Mesenchymal stem cell (in vitro differentiated cells and primary cell): ENCODE measurements around the gene CCND1.

Experiments used
- DNase-seq: peaks from one replicate; pipeline ENCODE4 v3.0.0-alpha.2; 2013
- H2AFZ ChIP-seq: one replicate; pipeline ENCODE4 v1.6.1; 2013; ENCODE audit warnings: low read depth, mild to moderate bottlenecking, control low read depth, inconsistent platforms, low read length, moderate library complexity
- H2AK5ac ChIP-seq: 2 replicates; pipeline ENCODE4 v1.6.1; 2013; ENCODE audit warnings: low read length, moderate library complexity, mild to moderate bottlenecking, inconsistent platforms; ENCODE audit not compliant: severe bottlenecking
- H2BK120ac ChIP-seq: one replicate; pipeline ENCODE4 v1.6.1; 2013; ENCODE audit warnings: low read depth, mild to moderate bottlenecking, inconsistent platforms, low read length, moderate library complexity
- H2BK12ac ChIP-seq, 2 experiments: one replicate each; pipeline ENCODE4 v1.6.1; 2013; ENCODE audit warnings: inconsistent platforms in 2 of 2, low read length in 2 of 2, mild to moderate bottlenecking in 2 of 2, moderate library complexity in 2 of 2, control low read depth in 1 of 2
- H2BK15ac ChIP-seq: one replicate; pipeline ENCODE4 v1.6.1; 2013; ENCODE audit warnings: mild to moderate bottlenecking, low read depth, inconsistent platforms; ENCODE audit not compliant: poor library complexity, severe bottlenecking
- H2BK5ac ChIP-seq: 2 replicates; pipeline ENCODE4 v1.6.1; 2013; ENCODE audit warnings: low read depth, mild to moderate bottlenecking, low read length, control low read depth, inconsistent platforms; ENCODE audit not compliant: poor library complexity, severe bottlenecking
- H3K14ac ChIP-seq, 2 experiments: one replicate each; pipeline ENCODE4 v1.6.1; 2013; ENCODE audit warnings: inconsistent platforms in 2 of 2, low read length in 2 of 2, control low read depth in 1 of 2, mild to moderate bottlenecking in 1 of 2, moderate library complexity in 1 of 2
- H3K18ac ChIP-seq, 2 experiments: one replicate each; pipeline ENCODE4 v1.6.1; 2013; ENCODE audit warnings: inconsistent platforms in 2 of 2, low read length in 2 of 2, control low read depth in 1 of 2, low read depth in 1 of 2, mild to moderate bottlenecking in 1 of 2
- H3K23ac ChIP-seq, 2 experiments: one replicate each; pipeline ENCODE4 v1.6.1; 2013; ENCODE audit warnings: inconsistent platforms in 2 of 2, low read length in 2 of 2, mild to moderate bottlenecking in 2 of 2, moderate library complexity in 2 of 2, control low read depth in 1 of 2
- H3K27ac ChIP-seq: 2 replicates; pipeline ENCODE4 v1.5.1; 2013; ENCODE audit warnings: mild to moderate bottlenecking, moderate library complexity, low read length, control low read depth, inconsistent platforms; ENCODE audit not compliant: poor library complexity, severe bottlenecking
- H3K27me3 ChIP-seq, 2 experiments: 2 replicates each; pipeline versions ENCODE4 v1.6.1 to v1.7.0; 2013; ENCODE audit warnings: low read length in 2 of 2, mild to moderate bottlenecking in 2 of 2, moderate library complexity in 2 of 2, control low read depth in 1 of 2, inconsistent platforms in 1 of 2; ENCODE audit not compliant: control insufficient read depth in 1 of 2, insufficient read depth in 1 of 2
- H3K36me3 ChIP-seq, 2 experiments: 2 replicates each; pipeline versions ENCODE4 v1.6.1 to v1.7.0; 2013; ENCODE audit warnings: low read length in 2 of 2, control low read depth in 1 of 2, inconsistent platforms in 1 of 2, low read depth in 1 of 2, mild to moderate bottlenecking in 1 of 2; ENCODE audit not compliant: insufficient read depth in 2 of 2, control insufficient read depth in 1 of 2
- H3K4ac ChIP-seq, 2 experiments: one replicate each; pipeline ENCODE4 v1.6.1; 2013; ENCODE audit warnings: inconsistent platforms in 2 of 2, low read length in 2 of 2, mild to moderate bottlenecking in 2 of 2, moderate library complexity in 2 of 2, control low read depth in 1 of 2, low read depth in 1 of 2
- H3K4me1 ChIP-seq: 2 replicates; pipeline ENCODE4 v1.6.1; 2013; ENCODE audit warnings: low read depth, low read length, control low read depth; ENCODE audit not compliant: control insufficient read depth, insufficient read depth
- H3K4me2 ChIP-seq: 2 replicates; pipeline ENCODE4 v1.6.1; 2013; ENCODE audit warnings: low read length, mild to moderate bottlenecking, inconsistent platforms; ENCODE audit not compliant: poor library complexity, severe bottlenecking
- H3K4me3 ChIP-seq, 2 experiments: 2 replicates each; pipeline versions ENCODE4 v1.5.1 to v1.7.0; 2013; ENCODE audit warnings: low read length in 2 of 2, mild to moderate bottlenecking in 2 of 2, control low read depth in 1 of 2, low read depth in 1 of 2; ENCODE audit not compliant: insufficient read depth in 1 of 2
- H3K79me1 ChIP-seq: replicated peaks from 2 replicates; pipeline ENCODE4 v1.6.1; 2013; ENCODE audit warnings: mild to moderate bottlenecking, control low read depth, low read length, inconsistent platforms; ENCODE audit not compliant: poor library complexity, severe bottlenecking
- H3K9ac ChIP-seq: 2 replicates; pipeline ENCODE4 v1.7.0; 2013; ENCODE audit warnings: mild to moderate bottlenecking, low read length, moderate library complexity
- H3K9me3 ChIP-seq: 2 replicates; pipeline ENCODE4 v1.7.0; 2013; ENCODE audit warnings: mild to moderate bottlenecking, low read length; ENCODE audit not compliant: control insufficient read depth
- H4K8ac ChIP-seq: one replicate; pipeline ENCODE4 v1.6.1; 2013; ENCODE audit warnings: inconsistent platforms, mild to moderate bottlenecking, low read length, moderate library complexity
- H4K91ac ChIP-seq: one replicate; pipeline ENCODE4 v1.6.1; 2013; ENCODE audit warnings: mild to moderate bottlenecking, low read length, inconsistent platforms
- WGBS: methylation state at CpG from one replicate; pipeline ENCODE4 v1.1.7; 2013; ENCODE audit warnings: mixed read lengths; 5-methylcytosine and 5-hydroxymethylcytosine counted together

The CCND1 gene

GRCh38 chr11:69674886-69675714 is 34.1 kb downstream of the CCND1 start, which contains the start of gene LTO1:
TSS of gene LTO1 (minus strand) at chr11:69675353. CDS start at chr11:69675239, 114 bp downstream.
- H2BK5ac ChIP-seq: peak within 1 kb of the TSS; percentile 73
- H2BK12ac ChIP-seq: peak within 1 kb of the TSS; percentile 18 to 38
- peaks cover 12 to 30% of the 10 kb centered on the region in 2 experiments for H3K36me3 ChIP-seq
- peak within 1 kb of the TSS; percentile 9 for H2BK120ac ChIP-seq
- H3K27me3 ChIP-seq: no peaks in the 10 kb centered on the region
- peak; percentile 94 for DNase-seq
- H4K8ac ChIP-seq: peak within 1 kb of the TSS; percentile 99
- no peaks in the 10 kb centered on the region for H3K9me3 ChIP-seq
- WGBS: 8% methylated on average over 67 of the region's 72 CpGs
- H3K23ac ChIP-seq: peak within 1 kb of the TSS in 1 of 2 experiments; percentile 95
- peaks cover 15% of the 10 kb centered on the region for H3K79me1 ChIP-seq
- peak within 1 kb of the TSS; percentile 16 for H2AK5ac ChIP-seq
- H2BK15ac ChIP-seq: peak within 1 kb of the TSS; percentile 98
- H3K4me3 ChIP-seq: peak within 1 kb of the TSS; percentile 98 to 100
- H3K9ac ChIP-seq: peak within 1 kb of the TSS; percentile 100
- peak within 1 kb of the TSS; percentile 98 for H2AFZ ChIP-seq
- peak within 1 kb of the TSS; percentile 97 for H4K91ac ChIP-seq
- H3K18ac ChIP-seq: peak within 1 kb of the TSS; percentile 98 to 99
- peak within 1 kb of the TSS; percentile 90 for H3K27ac ChIP-seq
- H3K4me2 ChIP-seq: peak within 1 kb of the TSS; percentile 82
- H3K4me1 ChIP-seq: peaks cover 11% of the 10 kb centered on the region
- H3K4ac ChIP-seq: peak within 1 kb of the TSS; percentile 95 to 98
- H3K14ac ChIP-seq: peak within 1 kb of the TSS in 1 of 2 experiments; percentile 96

GRCh38 chr11:69677749-69678148 is 36.8 kb downstream of the CCND1 start:
- Histone ChIP-seq H4K91ac (no peak overlapping the region), H3K9ac (no peak overlapping the region), H3K4me2 (no peak overlapping the region), H4K8ac (no peak overlapping the region), H3K4me3 (no peak overlapping the region), H3K27me3 (no peaks in the 10 kb centered on the region), H2BK12ac (no peak overlapping the region), H3K9me3 (no peaks in the 10 kb centered on the region), H2AK5ac (no peak overlapping the region), H2BK15ac (no peak overlapping the region), H3K79me1 (peaks cover 5% of the 10 kb centered on the region), H3K23ac (no peak overlapping the region), H2AFZ (no peak overlapping the region), H3K14ac (no peak overlapping the region), H2BK5ac (no peak overlapping the region), H3K4ac (no peak overlapping the region), H3K36me3 (peaks cover 0 to 7% of the 10 kb centered on the region in 2 experiments), H3K27ac (no peak overlapping the region), H3K4me1 (peaks cover 11% of the 10 kb centered on the region), H3K18ac (no peak overlapping the region), H2BK120ac (no peak overlapping the region)
- no peak for DNase-seq
- no CpG with 5 or more reads among the region's 2 CpGs for WGBS

GRCh38 chr11:69680688-69681087 is 39.7 kb downstream of the CCND1 start:
- no peak for DNase-seq
- no peak overlapping the region for H3K4me3 ChIP-seq
- H2BK15ac ChIP-seq: no peak overlapping the region

GRCh38 chr11:69682221-69682620 is 41.3 kb downstream of the CCND1 start:
- Histone ChIP-seq H2BK120ac (no peak overlapping the region), H3K36me3 (no peaks in the 10 kb centered on the region), H2BK12ac (no peak overlapping the region), H3K27me3 (peaks cover 18 to 22% of the 10 kb centered on the region in 2 experiments), H3K9ac (no peak overlapping the region), H4K8ac (no peak overlapping the region), H4K91ac (no peak overlapping the region), H3K79me1 (no peaks in the 10 kb centered on the region), H3K14ac (no peak overlapping the region), H3K4me2 (no peak overlapping the region), H2BK5ac (no peak overlapping the region), H2AK5ac (no peak overlapping the region), H3K4me1 (peaks cover 5% of the 10 kb centered on the region), H3K27ac (no peak overlapping the region), H3K9me3 (no peaks in the 10 kb centered on the region), H2AFZ (no peak overlapping the region), H3K18ac (no peak overlapping the region), H2BK15ac (no peak overlapping the region), H3K4me3 (no peak overlapping the region), H3K23ac (no peak overlapping the region), H3K4ac (no peak overlapping the region)
- 80% methylated on average over 5 of the region's 6 CpGs for WGBS
- no peak for DNase-seq

More at GRCh38 chr11:69680688-69681087, 39.7 kb downstream of the CCND1 start:
- peak overlapping the region in 1 of 2 experiments; percentile 72 for H3K23ac ChIP-seq
- H3K4me2 ChIP-seq: no peak overlapping the region
- no peaks in the 10 kb centered on the region for H3K36me3 ChIP-seq
- no peak overlapping the region for H4K91ac ChIP-seq
- no peak overlapping the region for H2BK120ac ChIP-seq
- no peak overlapping the region for H3K9ac ChIP-seq
- no peak overlapping the region for H2AFZ ChIP-seq
- WGBS: 96% methylated on average over 4 of the region's 5 CpGs
- no peaks in the 10 kb centered on the region for H3K79me1 ChIP-seq
- H3K27me3 ChIP-seq: peaks cover 12% of the 10 kb centered on the region in 2 experiments
- H3K27ac ChIP-seq: no peak overlapping the region
- H3K4ac ChIP-seq: no peak overlapping the region
- H3K9me3 ChIP-seq: no peaks in the 10 kb centered on the region
- no peak overlapping the region for H3K18ac ChIP-seq
- peak overlapping the region in 1 of 2 experiments; percentile 94 for H3K14ac ChIP-seq
- H2BK5ac ChIP-seq: no peak overlapping the region
- peaks cover 2% of the 10 kb centered on the region for H3K4me1 ChIP-seq
- no peak overlapping the region for H2AK5ac ChIP-seq
- H2BK12ac ChIP-seq: peak overlapping the region in 1 of 2 experiments; percentile 18
- H4K8ac ChIP-seq: no peak overlapping the region
